ENCODE data around the gene CCHCR1. TPM values are rescaled to one million over a fixed set of nuclear protein-coding genes. Genes with fewer than 3 reads are reported as not detected.

Gene CCHCR1
- total and polyA plus RNA-seq, 9 of the 15 experiments (the other 6 are each of a cell fraction or from before 2014, with no cell fraction given), result 1.2 to 47.3 (median 32.0) TPM

DNA sequence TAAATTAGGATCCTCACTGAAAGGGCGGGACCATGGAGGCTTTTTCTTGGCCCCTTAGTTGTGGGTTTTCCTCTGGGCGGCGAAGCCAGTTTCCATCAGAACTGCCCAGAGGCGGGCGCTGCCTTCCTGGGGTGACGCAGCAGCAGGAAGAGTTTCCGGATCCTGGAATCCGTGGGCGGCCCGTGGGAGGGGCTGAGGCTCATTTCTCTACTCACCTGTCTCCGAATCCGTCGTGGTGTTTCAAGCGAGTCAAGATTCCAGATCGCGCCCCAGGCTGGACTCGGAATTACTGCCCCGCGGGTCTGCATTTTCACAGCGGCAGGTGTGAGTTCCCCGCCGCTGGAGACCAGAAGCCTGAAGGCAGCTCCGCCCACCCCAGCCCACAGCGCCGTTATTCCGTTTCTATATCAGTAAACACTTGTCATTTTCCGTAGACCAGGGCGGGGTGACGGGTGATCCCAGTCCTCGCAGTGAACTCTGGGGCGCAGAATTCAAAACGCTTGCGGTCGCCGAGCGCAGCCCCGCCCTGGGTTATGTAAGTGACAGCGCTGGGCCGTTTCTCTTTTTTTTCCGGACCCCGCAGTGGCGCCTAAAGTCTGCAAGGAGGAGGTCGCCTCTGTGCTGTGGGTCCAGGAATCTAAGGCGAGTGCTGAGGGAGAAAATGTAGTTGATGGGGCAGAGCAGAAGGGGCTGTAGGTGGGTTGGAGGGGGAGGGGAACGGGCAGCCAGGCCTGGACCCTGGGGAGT, 40.1 kb upstream of the CCHCR1 start (continued):
- TF ChIP-seq TRIM24 (IDR thresholded peaks at IDR 0.05) (peak in 1 of 2 experiments; percentile 81; a peak in 3 of 4 replicates), CREB1 (IDR thresholded peaks at IDR 0.05) (peak; percentile 51), CREB1 (CRISPR knock-in tag; IDR thresholded peaks at IDR 0.05) (peak; percentile 32; the same call in 1 of the 2 replicates), YY1 (IDR thresholded peaks at IDR 0.05; ENCODE audit: borderline replicate concordance in 1 of 3, control insufficient read depth in 1 of 3, extremely low read depth in 1 of 3, insufficient read depth in 3 of 3, insufficient read length in 1 of 3, insufficient replicate concordance in 2 of 3, low read depth in 1 of 3, low read length in 2 of 3) (peak in 2 of 3 experiments; percentile 28 to 44), ZNF444 (CRISPR knock-in tag; IDR thresholded peaks at IDR 0.05) (no peak), ZNF764 (CRISPR knock-in tag; IDR thresholded peaks at IDR 0.05; ENCODE audit: low read depth) (no peak), GTF2A2 (tag; IDR thresholded peaks at IDR 0.05) (no peak), HDGF (IDR thresholded peaks at IDR 0.05) (no peak), TBL1XR1 (IDR thresholded peaks at IDR 0.05; ENCODE audit: low read length in 2 of 2) (peak in 1 of 2 experiments; percentile 44; a peak in 2 of 4 replicates), MAFG (tag; conservative IDR thresholded peaks at IDR 0.05) (peak; percentile 42), TBP (optimal IDR thresholded peaks at IDR 0.05; ENCODE audit: low read depth, low read length) (peak; percentile 70), XRCC5 (IDR thresholded peaks at IDR 0.05; ENCODE audit: low read depth, low read length) (no peak), TGIF2 (CRISPR knock-in tag; IDR thresholded peaks at IDR 0.05) (no peak), CXXC5 (CRISPR knock-in tag; IDR thresholded peaks at IDR 0.05) (peak; percentile 100), SRF (CRISPR knock-in tag; IDR thresholded peaks at IDR 0.05) (peak in 1 of 2 experiments; percentile 11; a peak in 1 of 4 replicates), SAFB (IDR thresholded peaks at IDR 0.05; ENCODE audit: borderline replicate concordance, low read depth, low read length) (peak; percentile 40; the same call in 1 of the 2 replicates), ZNF785 (CRISPR knock-in tag; IDR thresholded peaks at IDR 0.05) (no peak)
- TF ChIP-seq, protein P1, sequence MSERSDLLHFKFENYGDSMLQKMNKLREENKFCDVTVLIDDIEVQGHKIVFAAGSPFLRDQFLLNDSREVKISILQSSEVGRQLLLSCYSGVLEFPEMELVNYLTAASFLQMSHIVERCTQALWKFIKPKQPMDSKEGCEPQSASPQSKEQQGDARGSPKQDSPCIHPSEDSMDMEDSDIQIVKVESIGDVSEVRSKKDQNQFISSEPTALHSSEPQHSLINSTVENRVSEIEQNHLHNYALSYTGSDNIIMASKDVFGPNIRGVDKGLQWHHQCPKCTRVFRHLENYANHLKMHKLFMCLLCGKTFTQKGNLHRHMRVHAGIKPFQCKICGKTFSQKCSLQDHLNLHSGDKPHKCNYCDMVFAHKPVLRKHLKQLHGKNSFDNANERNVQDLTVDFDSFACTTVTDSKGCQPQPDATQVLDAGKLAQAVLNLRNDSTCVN (CRISPR knock-in tag; IDR thresholded peaks at IDR 0.05), result no peak
- TF ChIP-seq, protein P2, sequence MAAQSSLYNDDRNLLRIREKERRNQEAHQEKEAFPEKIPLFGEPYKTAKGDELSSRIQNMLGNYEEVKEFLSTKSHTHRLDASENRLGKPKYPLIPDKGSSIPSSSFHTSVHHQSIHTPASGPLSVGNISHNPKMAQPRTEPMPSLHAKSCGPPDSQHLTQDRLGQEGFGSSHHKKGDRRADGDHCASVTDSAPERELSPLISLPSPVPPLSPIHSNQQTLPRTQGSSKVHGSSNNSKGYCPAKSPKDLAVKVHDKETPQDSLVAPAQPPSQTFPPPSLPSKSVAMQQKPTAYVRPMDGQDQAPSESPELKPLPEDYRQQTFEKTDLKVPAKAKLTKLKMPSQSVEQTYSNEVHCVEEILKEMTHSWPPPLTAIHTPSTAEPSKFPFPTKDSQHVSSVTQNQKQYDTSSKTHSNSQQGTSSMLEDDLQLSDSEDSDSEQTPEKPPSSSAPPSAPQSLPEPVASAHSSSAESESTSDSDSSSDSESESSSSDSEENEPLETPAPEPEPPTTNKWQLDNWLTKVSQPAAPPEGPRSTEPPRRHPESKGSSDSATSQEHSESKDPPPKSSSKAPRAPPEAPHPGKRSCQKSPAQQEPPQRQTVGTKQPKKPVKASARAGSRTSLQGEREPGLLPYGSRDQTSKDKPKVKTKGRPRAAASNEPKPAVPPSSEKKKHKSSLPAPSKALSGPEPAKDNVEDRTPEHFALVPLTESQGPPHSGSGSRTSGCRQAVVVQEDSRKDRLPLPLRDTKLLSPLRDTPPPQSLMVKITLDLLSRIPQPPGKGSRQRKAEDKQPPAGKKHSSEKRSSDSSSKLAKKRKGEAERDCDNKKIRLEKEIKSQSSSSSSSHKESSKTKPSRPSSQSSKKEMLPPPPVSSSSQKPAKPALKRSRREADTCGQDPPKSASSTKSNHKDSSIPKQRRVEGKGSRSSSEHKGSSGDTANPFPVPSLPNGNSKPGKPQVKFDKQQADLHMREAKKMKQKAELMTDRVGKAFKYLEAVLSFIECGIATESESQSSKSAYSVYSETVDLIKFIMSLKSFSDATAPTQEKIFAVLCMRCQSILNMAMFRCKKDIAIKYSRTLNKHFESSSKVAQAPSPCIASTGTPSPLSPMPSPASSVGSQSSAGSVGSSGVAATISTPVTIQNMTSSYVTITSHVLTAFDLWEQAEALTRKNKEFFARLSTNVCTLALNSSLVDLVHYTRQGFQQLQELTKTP (IDR thresholded peaks at IDR 0.05; ENCODE audit: low read depth in 1 of 2, partially characterized antibody in 2 of 2), result peak in 1 of 2 experiments; percentile 87
- TF ChIP-seq, protein P3, sequence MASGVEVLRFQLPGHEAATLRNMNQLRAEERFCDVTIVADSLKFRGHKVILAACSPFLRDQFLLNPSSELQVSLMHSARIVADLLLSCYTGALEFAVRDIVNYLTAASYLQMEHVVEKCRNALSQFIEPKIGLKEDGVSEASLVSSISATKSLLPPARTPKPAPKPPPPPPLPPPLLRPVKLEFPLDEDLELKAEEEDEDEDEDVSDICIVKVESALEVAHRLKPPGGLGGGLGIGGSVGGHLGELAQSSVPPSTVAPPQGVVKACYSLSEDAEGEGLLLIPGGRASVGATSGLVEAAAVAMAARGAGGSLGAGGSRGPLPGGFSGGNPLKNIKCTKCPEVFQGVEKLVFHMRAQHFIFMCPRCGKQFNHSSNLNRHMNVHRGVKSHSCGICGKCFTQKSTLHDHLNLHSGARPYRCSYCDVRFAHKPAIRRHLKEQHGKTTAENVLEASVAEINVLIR (CRISPR knock-in tag; IDR thresholded peaks at IDR 0.05), result 0 out of 2 replicates have a peak, but pooled peaks have one; percentile 18
